RWPE1 (cell line): ENCODE data around the gene FAM83F.

Source experiments
- CTCF ChIA-PET: fragments of 350-600 bp; sonication (Branson Sonifier 250); formaldehyde crosslinking; extraction: SDS; loops from one replicate; lab custom pipeline; 2021; lab: Yijun Ruan, JAX
- POLR2A ChIA-PET: fragments of 400-600 bp; formaldehyde crosslinking; extraction: SDS; loops from one replicate; lab custom pipeline; 2020; ENCODE audit warnings: antibody characterized with exemption; ENCODE audit not compliant: low non-redundant PET; lab: Yijun Ruan, JAX
- DNase-seq: peaks from one replicate; pipeline ENCODE4 v3.0.0; 2012; ENCODE audit warnings: low spot score
- H3K27ac ChIP-seq: fragments of 450-650 bp; 2 replicates; pipeline ENCODE4 v1.5.1; 2017
- CTCF ChIP-seq: fragments of 450-650 bp; conservative IDR thresholded peaks from 2 replicates; pipeline ENCODE4 v1.5.1; 2017; ENCODE audit warnings: low read depth, mild to moderate bottlenecking

The FAM83F gene

GRCh38 chr22:40009951-40010671 lies 15.4 kb downstream of the FAM83F start:
- ChIA-PET POLR2A (no interaction called here), CTCF (interaction anchor here (0.6 kb wide), 2 partner anchors 9 to 54 kb away, joined by 3 read pairs; no protein-coding TSS in a partner anchor)

GRCh38 chr22:40010746-40011145 lies 16.0 kb downstream of the FAM83F start:
- DNase-seq, result no peak
- H3K27ac ChIP-seq, result no peak overlapping the region; the same call in 1 of the 2 replicates
- ChIA-PET POLR2A (no interaction called here), CTCF (no interaction called here)
- TF ChIP-seq CTCF, result no peak

More at GRCh38 chr22:40009951-40010671, 15.4 kb downstream of the FAM83F start:
- DNase-seq, result no peak
- TF ChIP-seq CTCF, result no peak
- peak overlapping the region; percentile 62 for H3K27ac ChIP-seq

- CTCF ChIA-PET, result no interaction called here
- POLR2A ChIA-PET, result no interaction called here
- H3K27ac ChIP-seq, result 0 out of 2 replicates have a peak overlapping the region, but pooled peaks have one; percentile 14
- TF ChIP-seq CTCF, result no peak
- no peak for DNase-seq
These were observed 20.0 kb downstream of the FAM83F start for GRCh38 chr22:40014667-40015248.

GRCh38 chr22:40015358-40015976 lies 20.7 kb downstream of the FAM83F start:
- H3K27ac ChIP-seq, result 0 out of 2 replicates have a peak overlapping the region, but pooled peaks have one; percentile 14
- TF ChIP-seq CTCF, result no peak
- no peak for DNase-seq
- POLR2A ChIA-PET, result no interaction called here
- CTCF ChIA-PET, result no interaction called here

GRCh38 chr22:40018051-40018450 lies 23.3 kb downstream of the FAM83F start:
- no peak for TF ChIP-seq CTCF
- no peak for DNase-seq
- POLR2A ChIA-PET, result no interaction called here
- H3K27ac ChIP-seq, result no peak overlapping the region
- CTCF ChIA-PET, result no interaction called here

- DNase-seq, result no peak
- no peak for TF ChIP-seq CTCF
- ChIA-PET POLR2A (no interaction called here), CTCF (interaction anchor here (1.2 kb wide), 1 partner anchor 9 kb away, joined by 3 read pairs; no protein-coding TSS in a partner anchor)
- H3K27ac ChIP-seq, result peak overlapping the region; percentile 56
These were observed 24.3 kb downstream of the FAM83F start for GRCh38 chr22:40019100-40019499.
